ENCODE results near the gene NPHS1.
A peak's percentile ranks its signal among the peaks of the same experiment; 100 is the strongest.
"Not testable (repeated sequence)": the region's sequence is repeated elsewhere in the genome, so short reads cannot be mapped to it uniquely, and the experiment has no call there.

Gene NPHS1, protein sequence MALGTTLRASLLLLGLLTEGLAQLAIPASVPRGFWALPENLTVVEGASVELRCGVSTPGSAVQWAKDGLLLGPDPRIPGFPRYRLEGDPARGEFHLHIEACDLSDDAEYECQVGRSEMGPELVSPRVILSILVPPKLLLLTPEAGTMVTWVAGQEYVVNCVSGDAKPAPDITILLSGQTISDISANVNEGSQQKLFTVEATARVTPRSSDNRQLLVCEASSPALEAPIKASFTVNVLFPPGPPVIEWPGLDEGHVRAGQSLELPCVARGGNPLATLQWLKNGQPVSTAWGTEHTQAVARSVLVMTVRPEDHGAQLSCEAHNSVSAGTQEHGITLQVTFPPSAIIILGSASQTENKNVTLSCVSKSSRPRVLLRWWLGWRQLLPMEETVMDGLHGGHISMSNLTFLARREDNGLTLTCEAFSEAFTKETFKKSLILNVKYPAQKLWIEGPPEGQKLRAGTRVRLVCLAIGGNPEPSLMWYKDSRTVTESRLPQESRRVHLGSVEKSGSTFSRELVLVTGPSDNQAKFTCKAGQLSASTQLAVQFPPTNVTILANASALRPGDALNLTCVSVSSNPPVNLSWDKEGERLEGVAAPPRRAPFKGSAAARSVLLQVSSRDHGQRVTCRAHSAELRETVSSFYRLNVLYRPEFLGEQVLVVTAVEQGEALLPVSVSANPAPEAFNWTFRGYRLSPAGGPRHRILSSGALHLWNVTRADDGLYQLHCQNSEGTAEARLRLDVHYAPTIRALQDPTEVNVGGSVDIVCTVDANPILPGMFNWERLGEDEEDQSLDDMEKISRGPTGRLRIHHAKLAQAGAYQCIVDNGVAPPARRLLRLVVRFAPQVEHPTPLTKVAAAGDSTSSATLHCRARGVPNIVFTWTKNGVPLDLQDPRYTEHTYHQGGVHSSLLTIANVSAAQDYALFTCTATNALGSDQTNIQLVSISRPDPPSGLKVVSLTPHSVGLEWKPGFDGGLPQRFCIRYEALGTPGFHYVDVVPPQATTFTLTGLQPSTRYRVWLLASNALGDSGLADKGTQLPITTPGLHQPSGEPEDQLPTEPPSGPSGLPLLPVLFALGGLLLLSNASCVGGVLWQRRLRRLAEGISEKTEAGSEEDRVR (N-terminal part only)

DNA sequence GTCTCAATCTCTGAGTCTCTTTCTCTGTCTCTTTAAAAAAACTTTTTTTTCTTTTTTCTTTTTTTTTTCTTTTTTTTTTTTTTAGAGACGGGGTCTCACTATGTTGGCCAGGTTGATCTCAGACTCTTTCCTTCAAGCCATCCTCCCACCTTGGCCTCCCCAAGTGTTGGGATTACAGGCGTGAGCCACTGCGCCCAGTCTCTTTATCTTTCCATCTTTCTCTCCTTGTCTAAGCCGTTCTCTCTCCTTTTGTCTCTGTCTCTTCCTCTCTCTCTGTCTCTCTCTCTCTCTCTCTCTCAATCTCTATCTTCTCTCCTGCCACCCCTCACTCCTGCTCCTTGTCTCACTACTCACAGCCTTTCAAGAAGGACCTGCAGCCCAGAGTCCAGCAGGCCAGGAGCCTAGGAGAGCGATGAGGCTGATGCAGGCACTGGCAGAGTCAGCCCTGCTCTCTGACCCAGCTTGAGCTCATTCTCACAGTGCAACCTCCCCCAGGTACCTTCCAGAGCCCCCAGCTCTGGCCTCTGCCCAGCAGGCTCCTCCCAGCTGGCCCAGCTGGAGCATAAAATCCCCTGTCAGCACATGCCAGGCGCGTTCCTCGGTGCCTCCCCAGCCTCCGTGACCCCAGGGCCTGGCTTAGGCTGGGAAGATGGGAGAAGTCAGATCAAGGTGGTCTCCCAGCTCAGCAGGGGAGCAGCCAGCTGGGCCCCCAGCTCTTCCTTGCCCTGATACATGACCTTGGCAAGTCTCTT lies at the start of gene NPHS1:
Gene NPHS1, minus strand, starts transcription at position 476 of the 752 bp plus-strand sequence. CDS start 667 bp downstream, outside the sequence.
- no peak for DNase-seq

DNA sequence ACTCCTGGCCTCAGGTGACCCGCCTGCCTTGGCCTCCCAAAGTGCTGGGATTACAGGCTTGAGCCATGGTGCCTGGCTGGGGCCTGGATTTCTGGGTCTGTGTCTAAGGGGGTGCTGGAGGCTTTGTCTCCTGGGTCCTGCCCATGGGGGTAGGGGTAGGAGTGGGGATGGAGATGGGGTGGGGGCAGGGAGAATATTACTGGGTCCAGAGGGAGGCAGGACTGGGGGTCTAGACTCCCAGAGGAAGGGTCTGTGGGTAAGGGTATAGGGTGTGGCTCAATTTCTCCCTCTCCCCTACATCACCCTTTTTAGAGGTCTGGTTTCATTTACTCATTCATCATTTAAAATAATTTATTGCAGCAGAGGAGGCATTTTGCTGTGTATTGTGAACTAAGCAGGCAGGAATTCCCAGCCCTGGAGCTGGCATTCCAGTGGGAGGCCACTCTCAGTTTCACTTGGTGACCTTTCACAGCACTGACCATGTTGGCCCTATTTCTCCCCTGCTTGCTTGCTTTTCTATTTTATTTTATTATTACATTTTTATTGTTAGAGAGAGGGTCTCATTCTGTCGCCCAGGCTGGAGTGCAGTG lies 48.8 kb upstream of the NPHS1 start:
- DNase-seq: no peak

DNA sequence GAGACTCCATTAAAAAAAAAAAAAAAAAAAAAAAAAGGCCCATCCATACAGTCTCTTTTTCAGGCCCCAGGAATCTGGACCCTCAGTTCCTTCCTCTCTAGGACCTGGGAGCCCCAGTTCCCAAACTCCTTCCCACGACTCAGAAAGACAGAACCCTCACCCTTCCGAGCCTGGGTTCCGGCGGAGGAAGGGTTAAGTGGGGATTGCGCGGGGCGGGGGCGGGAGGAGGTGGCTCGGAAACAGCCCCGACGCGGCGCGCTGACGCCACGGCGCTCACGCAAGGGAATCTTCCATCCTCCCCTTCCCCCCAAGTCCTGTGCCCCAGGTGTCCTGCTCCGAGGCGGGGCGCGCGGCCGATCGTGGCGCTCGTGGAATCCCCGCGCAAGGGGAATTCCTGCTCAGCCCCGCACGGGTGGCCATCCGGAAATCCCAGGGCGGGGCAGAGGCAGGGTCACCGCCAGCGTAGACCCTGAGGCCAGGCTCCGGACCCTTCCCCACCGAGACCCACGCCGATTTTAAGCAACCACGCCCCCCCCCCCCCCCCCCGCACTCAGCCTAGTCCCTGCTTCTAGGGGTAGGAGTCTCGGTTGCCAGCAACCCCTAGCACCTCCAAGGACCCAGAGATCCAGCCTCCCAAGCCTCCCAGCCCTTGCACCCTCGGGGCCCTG lies 47.4 kb upstream of the NPHS1 start:
- no peak for DNase-seq

DNA sequence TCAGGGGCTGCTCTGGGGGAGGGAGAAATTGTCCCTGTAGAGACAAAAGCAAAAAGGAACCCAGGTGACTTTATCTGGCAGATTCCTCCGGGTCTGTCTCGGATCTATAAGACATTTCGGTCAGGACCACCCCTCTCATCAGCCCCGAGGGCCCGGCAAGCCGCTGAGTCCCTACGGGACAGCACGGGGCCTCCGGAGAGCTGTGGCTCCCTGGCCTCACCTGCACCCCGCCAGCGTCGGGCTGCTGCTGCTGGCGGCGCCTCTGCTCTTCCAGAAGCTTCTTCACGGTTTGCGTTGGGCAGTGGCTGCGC lies 46.1 kb upstream of the NPHS1 start:
- DNase-seq: no peak

DNA sequence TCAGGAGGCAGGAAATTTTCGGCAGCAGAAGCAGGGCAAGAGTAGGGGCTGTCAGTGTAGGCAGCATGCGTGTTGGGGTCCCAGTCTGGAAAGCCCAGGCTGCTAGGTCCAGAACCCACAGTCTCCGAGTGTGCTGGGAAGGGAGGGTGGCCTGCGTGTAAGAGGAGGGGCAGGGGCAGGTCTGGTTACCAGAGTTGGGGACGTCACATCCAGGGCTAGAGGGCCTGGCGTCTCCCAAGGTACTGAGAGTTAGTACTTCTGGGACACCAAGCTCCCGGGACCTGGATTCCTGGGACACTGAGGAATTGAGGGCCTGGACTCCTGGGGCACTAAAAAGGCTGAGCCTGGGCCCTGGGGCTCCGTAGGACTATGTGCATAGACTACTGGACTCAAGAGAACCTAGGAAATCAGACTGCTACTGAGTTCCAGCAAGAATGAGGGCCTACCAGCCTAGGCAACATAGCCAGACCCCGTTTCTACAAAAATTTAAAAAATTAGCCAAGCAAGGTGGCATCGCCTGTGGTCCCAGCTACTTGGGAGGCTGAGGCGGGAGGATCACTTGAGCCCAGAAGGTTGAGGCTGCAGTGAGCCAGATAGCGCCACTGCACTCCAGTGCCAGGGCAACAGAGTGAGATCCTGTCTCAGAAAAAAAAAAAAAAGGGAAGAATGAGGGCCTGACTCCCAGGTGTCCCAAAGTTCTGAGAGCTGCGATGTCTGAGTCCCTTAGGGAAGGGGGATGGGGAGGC lies 45.6 kb upstream of the NPHS1 start:
- DNase-seq: no peak

DNA sequence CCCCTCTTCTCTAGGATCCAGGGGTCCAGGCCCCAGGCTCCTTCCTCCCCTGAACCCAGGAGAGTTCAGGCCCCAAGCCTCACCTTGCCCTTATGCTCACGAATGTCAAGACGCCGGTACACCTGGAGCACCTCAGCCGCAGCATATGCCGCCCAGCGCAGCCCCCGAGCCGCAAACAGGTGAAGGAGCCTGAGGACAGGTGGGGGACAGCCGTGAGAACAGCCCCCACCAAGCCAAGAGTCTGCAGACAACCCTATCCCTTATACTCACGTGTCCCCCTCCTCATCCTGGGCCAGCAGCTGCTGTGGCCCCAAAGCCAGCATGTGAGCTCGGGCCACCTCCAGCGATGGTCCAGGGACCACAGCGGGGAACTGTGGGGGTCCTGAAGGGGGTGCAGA lies 44.3 kb upstream of the NPHS1 start:
- DNase-seq: no peak

DNA sequence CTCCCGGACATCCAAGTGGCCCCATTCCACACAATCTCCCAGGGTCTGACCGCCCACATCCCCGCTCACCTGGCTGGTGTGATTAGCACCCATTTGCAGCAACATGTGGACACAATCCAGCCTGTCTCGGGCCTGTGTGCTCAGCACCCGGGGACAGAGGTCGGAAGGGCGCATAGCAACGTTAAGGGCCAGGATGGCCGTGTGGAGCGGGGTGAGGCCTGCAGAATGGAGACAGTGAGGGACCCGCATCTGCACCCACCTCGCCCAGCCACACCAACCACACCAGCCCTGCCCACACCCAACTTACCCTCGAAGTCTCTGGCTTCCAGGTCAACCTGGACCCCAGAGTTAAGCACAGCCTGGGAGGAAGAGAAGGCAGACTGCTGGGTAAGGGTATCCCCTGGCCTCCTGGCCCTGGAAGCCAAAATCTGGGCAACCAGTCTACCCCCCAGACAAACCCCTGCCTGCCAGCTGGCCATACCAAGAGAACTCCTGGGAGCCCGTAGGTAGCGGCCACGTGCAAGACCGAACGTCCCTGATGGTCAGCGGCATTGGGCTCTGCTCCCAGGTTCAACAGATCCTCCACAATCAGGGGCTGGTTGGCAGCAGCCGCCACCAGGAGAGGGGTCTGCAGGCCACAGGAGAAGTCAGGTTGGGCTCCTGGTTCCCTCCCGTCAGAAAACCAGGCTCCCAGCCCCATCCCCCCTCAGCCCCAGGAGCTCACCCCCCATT lies 43.8 kb upstream of the NPHS1 start:
- no peak for DNase-seq

DNA sequence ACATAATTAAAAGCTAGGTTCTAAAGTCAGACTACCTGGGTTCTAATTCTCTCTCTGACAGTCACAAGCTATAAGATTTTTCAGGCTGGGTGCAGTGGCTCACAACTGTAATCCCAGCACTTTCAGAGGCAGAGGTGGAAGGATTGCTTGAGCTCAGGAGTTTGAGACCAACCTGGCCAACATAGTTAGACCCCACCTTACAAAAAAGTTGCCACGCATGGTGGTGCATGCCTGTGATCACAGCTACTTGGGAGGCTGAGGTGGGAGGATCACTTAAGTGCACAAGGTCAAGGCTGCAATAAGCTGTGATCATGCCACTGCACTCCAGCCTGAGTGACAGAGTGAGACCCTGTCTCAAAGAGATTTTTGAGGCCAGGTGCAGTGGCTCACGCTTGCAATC lies 42.0 kb upstream of the NPHS1 start:
- DNase-seq: no peak

DNA sequence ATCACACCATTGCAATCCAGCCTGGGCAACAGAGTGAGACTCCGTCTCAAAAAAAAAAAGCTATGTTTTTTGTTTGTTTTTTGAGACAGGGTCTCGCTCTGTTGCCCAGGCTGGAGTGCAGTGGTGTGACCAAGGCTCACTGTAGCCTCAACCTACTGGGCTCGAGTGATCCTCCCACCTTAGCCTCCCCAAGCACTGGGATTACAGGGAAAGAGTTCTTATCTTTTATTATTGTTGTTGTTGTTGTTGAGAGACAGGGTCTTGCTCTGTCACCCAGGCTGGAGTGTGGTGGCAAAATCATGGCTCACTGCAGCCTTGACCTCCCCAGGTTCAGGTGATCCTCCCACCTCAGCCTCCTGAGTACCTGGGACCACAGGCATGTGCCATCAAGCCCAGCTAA lies 39.5 kb upstream of the NPHS1 start:
- DNase-seq: not testable (repeated sequence)

DNA sequence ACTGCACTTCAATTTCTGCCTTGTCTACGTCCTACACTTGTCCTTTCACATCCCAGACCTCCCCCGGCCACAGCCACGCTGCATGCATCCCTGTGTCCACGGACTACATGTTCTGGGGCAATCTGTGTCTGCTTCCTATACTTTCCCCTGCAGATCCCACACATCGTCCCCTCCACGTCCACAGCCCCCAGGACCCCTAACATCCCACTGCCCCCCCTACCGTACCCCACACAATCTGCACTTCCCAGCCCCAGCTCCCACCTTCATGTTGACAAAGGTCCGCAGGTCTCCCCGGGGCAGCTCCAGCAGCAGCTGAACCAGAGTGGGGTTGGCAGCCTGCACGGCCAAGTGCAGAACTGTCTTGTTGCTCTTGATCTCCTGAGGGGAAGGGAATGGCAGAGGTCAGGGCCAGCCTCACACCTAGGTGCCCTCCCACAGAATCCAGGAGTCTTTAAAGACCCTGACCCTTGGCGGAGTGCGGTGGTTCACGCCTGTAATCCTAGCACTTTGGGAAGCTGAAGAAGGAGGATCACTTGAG lies 37.9 kb upstream of the NPHS1 start:
- no peak for DNase-seq

DNA sequence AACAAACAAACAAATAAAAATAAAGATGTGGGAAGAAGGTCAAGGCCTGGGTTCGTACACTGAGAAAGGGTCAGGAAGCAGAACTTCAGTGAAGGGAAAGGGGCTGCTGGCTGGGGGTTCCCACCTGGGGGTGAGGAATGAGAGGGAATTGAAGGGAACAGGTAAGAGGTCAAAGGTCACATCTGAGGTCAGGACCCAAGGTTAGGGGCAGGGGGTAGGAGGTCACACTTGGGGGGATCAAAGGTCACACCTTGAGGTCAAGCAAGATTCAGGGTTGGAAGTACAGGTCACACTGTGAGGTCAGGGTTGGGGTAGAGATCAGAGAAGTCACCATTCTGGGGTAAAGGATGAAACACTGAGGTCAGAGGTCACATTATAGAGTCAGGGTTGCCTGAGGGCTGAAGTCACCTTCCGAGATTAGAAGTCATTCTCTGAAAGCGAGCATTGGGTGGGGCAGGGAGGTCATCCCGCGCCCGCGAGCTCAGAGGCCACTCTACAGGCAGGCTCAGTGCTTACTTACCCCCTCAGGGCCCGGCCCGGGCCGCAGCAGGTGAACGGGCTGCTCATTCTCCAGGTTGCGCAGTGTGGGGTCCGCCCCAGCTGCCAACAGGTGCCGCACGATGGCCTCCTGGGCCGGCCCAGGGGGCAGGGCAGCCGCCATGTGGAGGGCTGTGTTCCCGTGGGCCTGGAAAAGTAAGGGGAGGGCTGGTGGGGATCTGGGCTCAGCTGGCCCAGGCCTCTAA lies 37.2 kb upstream of the NPHS1 start:
- DNase-seq: no peak

DNA sequence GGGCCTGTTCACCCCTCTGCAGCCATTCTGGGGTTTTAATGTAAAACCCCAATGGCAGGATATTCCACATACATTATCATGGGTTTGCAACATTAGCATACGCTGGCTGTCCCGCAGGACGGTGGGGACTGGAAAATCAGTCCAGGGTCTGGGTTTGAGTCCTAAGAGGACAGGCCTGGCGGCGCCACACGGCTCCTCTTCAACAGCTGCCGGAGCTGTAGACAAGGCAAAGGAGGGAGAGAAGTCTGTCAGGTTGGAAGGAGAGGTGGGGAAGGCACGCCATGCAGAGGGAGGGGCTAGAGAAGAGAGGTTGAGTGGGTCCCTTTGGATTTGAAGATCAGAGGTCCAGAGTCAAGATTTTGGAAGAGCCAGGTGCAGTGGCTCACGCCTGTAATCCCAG lies 36.1 kb upstream of the NPHS1 start:
- no peak for DNase-seq

DNA sequence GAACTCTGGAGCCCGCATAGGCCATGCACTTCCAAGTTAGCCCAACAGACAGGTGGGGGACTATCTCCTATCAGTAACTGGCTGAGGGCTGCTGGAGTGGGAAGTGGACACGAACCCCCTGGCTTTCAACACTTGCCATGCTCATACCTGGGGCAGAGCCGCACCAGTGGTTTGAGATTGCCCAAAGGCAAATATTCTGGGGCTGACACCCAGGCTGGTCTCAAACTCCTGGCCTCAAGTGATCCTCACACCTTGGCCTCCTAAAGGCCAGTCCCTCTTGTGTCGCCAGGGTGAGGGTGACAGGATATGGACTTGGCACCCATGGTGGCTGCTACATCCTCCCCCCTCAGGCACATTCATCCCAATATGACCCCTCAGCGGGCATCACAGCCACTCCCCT lies 34.9 kb upstream of the NPHS1 start:
- DNase-seq: no peak

DNA sequence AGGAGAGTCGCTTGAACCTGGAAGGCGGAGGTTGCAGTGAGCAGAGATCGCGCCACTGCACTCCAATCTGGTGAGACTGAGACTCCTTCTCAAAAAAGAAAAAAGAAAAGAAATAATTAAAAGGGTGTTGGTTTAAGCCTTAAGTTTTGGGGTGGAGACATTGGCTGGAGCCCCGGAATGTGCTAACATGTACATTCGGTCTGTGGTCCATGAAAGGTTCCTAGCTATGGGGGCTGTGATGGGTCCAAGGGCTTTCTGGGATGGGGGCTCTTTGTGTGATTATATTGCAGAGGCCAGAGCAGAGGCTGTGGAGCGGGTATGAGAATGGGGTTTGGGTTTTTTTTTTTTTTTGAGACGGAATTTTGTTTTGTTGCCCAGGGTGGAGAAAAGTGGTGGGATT lies 33.6 kb upstream of the NPHS1 start:
- no peak for DNase-seq

DNA sequence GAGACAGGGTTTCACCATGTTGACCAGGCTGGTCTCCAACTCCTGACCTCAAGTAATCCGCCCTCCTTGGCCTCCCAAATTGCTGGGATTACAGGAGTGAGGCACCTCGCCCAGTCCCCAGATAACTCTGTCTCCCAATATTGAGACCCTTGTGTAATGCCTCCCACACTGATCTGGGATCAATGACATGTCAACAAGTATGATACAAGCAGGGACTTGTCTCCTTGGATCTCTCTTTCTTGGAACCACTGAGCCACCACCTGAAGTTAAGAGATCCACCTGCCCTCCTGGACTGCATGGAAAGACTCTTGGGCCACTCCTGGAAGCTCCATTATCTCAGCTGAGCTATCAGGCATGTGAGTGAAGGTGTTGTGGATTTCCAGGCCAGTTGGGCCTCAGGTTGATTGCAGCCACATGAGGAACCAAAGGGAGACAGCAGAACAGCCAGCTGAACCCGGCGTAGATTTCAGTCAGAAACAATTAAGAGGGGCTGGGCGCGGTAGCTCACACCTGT lies 33.0 kb upstream of the NPHS1 start:
- no peak for DNase-seq

DNA sequence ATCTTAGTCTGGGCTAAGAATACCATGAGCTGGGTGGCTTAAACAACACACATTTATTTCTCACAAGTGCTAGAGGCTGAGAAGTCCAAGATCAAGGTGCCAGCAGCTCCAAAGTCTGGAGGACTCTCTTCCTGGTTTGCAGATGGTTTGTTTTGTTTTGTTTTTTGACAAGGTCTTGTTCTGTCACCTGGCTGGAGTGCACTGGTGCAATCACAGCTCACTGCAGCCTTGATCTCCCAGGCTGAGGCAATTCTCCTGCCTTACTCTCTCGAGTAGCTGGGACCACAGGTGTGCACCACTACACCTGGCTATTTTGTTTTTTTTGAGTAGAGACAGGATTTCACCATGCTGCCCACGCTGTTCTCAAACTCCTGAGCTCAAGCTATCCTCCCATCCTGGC lies 31.6 kb upstream of the NPHS1 start:
- no peak for DNase-seq

DNA sequence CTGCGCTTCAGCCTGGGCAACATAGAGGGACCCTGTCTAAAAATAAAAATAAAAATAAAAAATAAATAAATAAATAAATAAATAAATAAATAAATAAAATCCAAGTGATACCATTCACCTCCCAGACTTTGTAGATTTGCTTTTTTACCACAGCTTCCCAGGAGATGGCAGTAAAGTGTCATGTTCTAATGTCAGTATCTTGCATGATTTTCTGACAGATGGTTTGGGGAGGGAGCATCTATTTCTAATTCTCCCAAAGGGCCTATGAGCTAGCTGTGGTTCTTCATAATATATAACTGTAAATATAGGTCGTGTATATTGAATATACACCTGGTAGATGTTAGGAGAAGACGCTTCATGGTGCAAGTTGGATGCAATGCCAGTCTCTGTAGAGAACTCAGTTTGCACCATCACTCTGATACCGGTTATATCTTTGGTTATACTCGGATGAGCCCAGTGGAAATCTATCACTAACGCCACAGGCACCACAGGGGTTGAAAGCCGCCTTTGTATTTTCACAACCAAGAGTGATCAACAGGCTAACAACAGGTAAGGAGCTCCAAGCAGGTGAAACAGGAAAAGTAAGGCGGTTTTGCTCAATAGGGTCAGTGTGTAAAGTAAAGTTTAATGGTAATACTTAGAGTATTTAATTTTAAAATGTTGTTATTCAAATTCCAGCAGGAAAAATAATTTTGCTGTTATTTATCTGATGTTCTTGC lies 30.0 kb upstream of the NPHS1 start:
- DNase-seq: peak; percentile 49

DNA sequence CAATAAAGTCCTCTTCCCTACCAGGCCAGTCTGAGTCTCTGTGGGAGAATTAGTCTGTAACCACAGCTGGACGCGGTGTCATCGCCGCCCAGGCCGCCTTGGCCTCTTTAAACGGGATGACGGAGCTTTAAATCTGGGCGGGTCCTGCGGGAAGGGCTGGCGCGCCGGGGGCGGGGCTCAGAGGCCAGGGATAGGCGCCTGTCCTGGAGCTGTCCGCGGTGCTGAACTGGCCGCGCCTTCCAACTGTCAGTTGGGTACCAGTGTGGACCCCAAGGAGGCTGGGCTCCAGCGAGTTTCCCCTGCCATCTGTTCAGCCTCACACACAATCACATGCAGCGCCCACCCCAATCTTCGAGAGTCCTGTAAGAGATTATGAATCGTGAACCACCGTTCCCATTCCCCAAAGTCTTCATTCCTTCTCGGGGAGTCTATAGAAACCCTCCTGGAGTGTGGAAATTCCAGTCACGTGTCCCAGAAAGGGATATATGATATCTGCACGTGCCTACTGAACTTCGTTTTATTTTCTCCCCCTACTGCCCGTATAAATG lies 27.5 kb upstream of the NPHS1 start:
- DNase-seq: no peak
